H9 (cell line): ENCODE measurements around the gene OSBPL2. TPM values are rescaled to one million over a fixed set of nuclear protein-coding genes. Genes with fewer than 3 reads are reported as not detected.

ENCODE experiments used
- DNase-seq: peaks from one replicate; pipeline ENCODE4 v3.0.0-alpha.2; 2017
- H2AFZ ChIP-seq: one replicate; pipeline ENCODE4 v1.6.1; 2013; ENCODE audit warnings: mild to moderate bottlenecking, low read length, control low read depth, moderate library complexity
- H2AK5ac ChIP-seq: 2 replicates; pipeline ENCODE4 v1.6.1; 2013; ENCODE audit warnings: low read length, control low read depth, mixed read lengths; ENCODE audit not compliant: insufficient read length
- H2BK120ac ChIP-seq: one replicate; pipeline ENCODE4 v1.6.1; 2013; ENCODE audit warnings: low read depth, mild to moderate bottlenecking, low read length, control low read depth, inconsistent platforms; ENCODE audit not compliant: poor library complexity, severe bottlenecking
- H2BK12ac ChIP-seq: 2 replicates; pipeline ENCODE4 v1.6.1; 2013; ENCODE audit warnings: low read length, control low read depth, mixed read lengths, low read depth; ENCODE audit not compliant: insufficient read length
- H2BK15ac ChIP-seq: 2 replicates; pipeline ENCODE4 v1.6.1; 2013; ENCODE audit warnings: low read depth, low read length, control low read depth
- H2BK20ac ChIP-seq: one replicate; pipeline ENCODE4 v1.6.1; 2013; ENCODE audit warnings: low read depth, mild to moderate bottlenecking, low read length, control low read depth, inconsistent platforms; ENCODE audit not compliant: poor library complexity, severe bottlenecking
- H2BK5ac ChIP-seq: 2 replicates; pipeline ENCODE4 v1.6.1; 2013; ENCODE audit warnings: low read length, control low read depth, mixed read lengths; ENCODE audit not compliant: insufficient read length
- H3K14ac ChIP-seq: 2 replicates; pipeline ENCODE4 v1.6.1; 2013; ENCODE audit warnings: low read length, control low read depth; ENCODE audit not compliant: insufficient read depth
- H3K18ac ChIP-seq: 2 replicates; pipeline ENCODE4 v1.6.1; 2013; ENCODE audit warnings: low read depth, mild to moderate bottlenecking, mixed read lengths, low read length, control low read depth; ENCODE audit not compliant: insufficient read length
- H3K23ac ChIP-seq: 2 replicates; pipeline ENCODE4 v1.6.1; 2013; ENCODE audit warnings: low read length, control low read depth, mixed read lengths, low read depth; ENCODE audit not compliant: insufficient read length
- H3K23me2 ChIP-seq: 2 replicates; pipeline ENCODE4 v1.6.1; 2013; ENCODE audit warnings: low read depth, mild to moderate bottlenecking, mixed read lengths, low read length, control low read depth; ENCODE audit not compliant: insufficient read length, poor library complexity, severe bottlenecking
- H3K27ac ChIP-seq: 2 replicates; pipeline ENCODE4 v1.5.1; 2013; ENCODE audit warnings: low read length, control low read depth, mixed read lengths, low read depth; ENCODE audit not compliant: insufficient read length
- H3K27me3 ChIP-seq: 2 replicates; pipeline ENCODE4 v1.6.1; 2013; ENCODE audit warnings: low read length, control low read depth, inconsistent platforms; ENCODE audit not compliant: insufficient read depth
- H3K4ac ChIP-seq: 2 replicates; pipeline ENCODE4 v1.6.1; 2013; ENCODE audit warnings: low read depth, mild to moderate bottlenecking, control low read depth, inconsistent platforms, low read length, moderate library complexity
- H3K4me1 ChIP-seq: 2 replicates; pipeline ENCODE4 v1.6.1; 2013; ENCODE audit warnings: low read length, control low read depth, inconsistent platforms; ENCODE audit not compliant: insufficient read depth
- H3K4me2 ChIP-seq: 2 replicates; pipeline ENCODE4 v1.6.1; 2013; ENCODE audit warnings: low read length, control low read depth, mixed read lengths; ENCODE audit not compliant: insufficient read length, insufficient read depth
- H3K56ac ChIP-seq: 2 replicates; pipeline ENCODE4 v1.6.1; 2013; ENCODE audit warnings: low read depth, mild to moderate bottlenecking, mixed read lengths, low read length, control low read depth; ENCODE audit not compliant: insufficient read length
- H3K79me1 ChIP-seq: 2 replicates; pipeline ENCODE4 v1.6.1; 2013; ENCODE audit warnings: low read depth, mild to moderate bottlenecking, moderate library complexity, low read length, control low read depth, inconsistent platforms; ENCODE audit not compliant: insufficient read depth, poor library complexity, severe bottlenecking
- H3K79me2 ChIP-seq: 2 replicates; pipeline ENCODE4 v1.6.1; 2013; ENCODE audit warnings: low read length, control low read depth, inconsistent platforms; ENCODE audit not compliant: insufficient read depth
- H3K9ac ChIP-seq: 2 replicates; pipeline ENCODE4 v1.6.1; 2013; ENCODE audit warnings: low read length, control low read depth, mixed read lengths; ENCODE audit not compliant: insufficient read length; ENCODE audit errors: extremely low read depth
- H3K9me3 ChIP-seq: one replicate; pipeline ENCODE4 v1.6.1; 2013; ENCODE audit warnings: low read depth, low read length, inconsistent platforms; ENCODE audit not compliant: control insufficient read depth
- H3T11ph ChIP-seq: one replicate; pipeline ENCODE4 v1.6.1; 2013; ENCODE audit warnings: mild to moderate bottlenecking, low read length, control low read depth, inconsistent platforms
- H4K20me1 ChIP-seq: one replicate; pipeline ENCODE4 v1.6.1; 2013; ENCODE audit not compliant: control insufficient read depth, insufficient read length, insufficient read depth
- H4K5ac ChIP-seq: 2 replicates; pipeline ENCODE4 v1.6.1; 2013; ENCODE audit warnings: low read depth, mild to moderate bottlenecking, mixed read lengths, low read length, control low read depth; ENCODE audit not compliant: insufficient read length
- H4K8ac ChIP-seq: replicated peaks from 2 replicates; pipeline ENCODE4 v1.6.1; 2013; ENCODE audit warnings: low read length, control low read depth, mixed read lengths, low read depth; ENCODE audit not compliant: insufficient read length
- H4K91ac ChIP-seq: 2 replicates; pipeline ENCODE4 v1.6.1; 2013; ENCODE audit warnings: low read depth, mild to moderate bottlenecking, moderate library complexity, mixed read lengths, low read length, control low read depth; ENCODE audit not compliant: insufficient read length
- H3K27ac Mint-ChIP-seq, 3 experiments: 2 replicates in 2 of 3; 3 replicates in 1 of 3; pipeline ENCODE4 v1.8.0; 2020 to 2021; ENCODE audit warnings: mixed read lengths in 3 of 3, mild to moderate bottlenecking in 1 of 3, moderate library complexity in 1 of 3
- H3K27me3 Mint-ChIP-seq: 2 replicates; pipeline ENCODE4 v1.8.0; 2021; ENCODE audit warnings: low read depth, mild to moderate bottlenecking, moderate library complexity, mixed read lengths
- H3K36me3 Mint-ChIP-seq, 3 experiments: 2 replicates in 2 of 3; 3 replicates in 1 of 3; pipeline ENCODE4 v1.8.0; 2020 to 2021; ENCODE audit warnings: low read depth in 3 of 3, mixed read lengths in 3 of 3; ENCODE audit not compliant: insufficient read depth in 1 of 3
- H3K4me1 Mint-ChIP-seq, 2 experiments: 2 replicates each; pipeline ENCODE4 v1.8.0; 2020; ENCODE audit warnings: mixed read lengths in 2 of 2
- H3K4me3 Mint-ChIP-seq, 2 experiments: 2 replicates in 1 of 2; 3 replicates in 1 of 2; pipeline ENCODE4 v1.8.0; 2020 to 2021; ENCODE audit warnings: mild to moderate bottlenecking in 2 of 2, mixed read lengths in 2 of 2, moderate library complexity in 1 of 2
- H3K9me3 Mint-ChIP-seq, 2 experiments: 2 replicates in 1 of 2; 3 replicates in 1 of 2; pipeline ENCODE4 v1.8.0; 2020; ENCODE audit warnings: mild to moderate bottlenecking in 2 of 2, mixed read lengths in 2 of 2, moderate library complexity in 1 of 2
- WGBS: extraction: QIAGEN DNeasy Blood & Tissue Kit; methylation state at CpG from one replicate; pipeline ENCODE4 v1.1.7; 2013; ENCODE audit warnings: missing lambda C conversion rate, low lambda C conversion rate, mixed read lengths; ENCODE audit not compliant: insufficient read length; ENCODE audit errors: extremely low coverage; 5-methylcytosine and 5-hydroxymethylcytosine counted together
- total RNA-seq: library from RNA; stranded (reverse); gene quantifications from 2 replicates; pipeline ENCODE4 v1.2.1, GENCODE V29; 2021
- TF ChIP-seq, protein P1 (sequence below): fragments of 200-600 bp; sonication (generic); conservative IDR thresholded peaks from 3 replicates; pipeline ENCODE4 v1.8.0; 2021; ENCODE audit warnings: antibody characterized with exemption, mild to moderate bottlenecking

The OSBPL2 gene
- total RNA-seq, 1 experiment from 2014 or later = 47.3 TPM

GRCh38 chr20:62277253-62277652, 38.9 kb downstream of the OSBPL2 start:
- Histone ChIP-seq H3T11ph (no peak overlapping the region), H3K9ac (no peak overlapping the region), H3K27me3 (no peaks in the 10 kb centered on the region), H3K27ac (no peak overlapping the region), H3K23ac (no peak overlapping the region), H3K4me2 (no peak overlapping the region), H3K23me2 (no peaks in the 10 kb centered on the region), H4K8ac (no peak overlapping the region), H3K56ac (no peak overlapping the region), H3K14ac (no peak overlapping the region), H2BK5ac (no peak overlapping the region), H4K91ac (no peak overlapping the region), H2BK15ac (no peak overlapping the region), H2AK5ac (no peak overlapping the region), H2BK12ac (no peak overlapping the region), H2AFZ (no peak overlapping the region), H2BK120ac (no peak overlapping the region), H4K5ac (no peak overlapping the region), H4K20me1 (peaks cover 5% of the 10 kb centered on the region), H3K4ac (no peak overlapping the region), H3K18ac (no peak overlapping the region), H3K9me3 (no peaks in the 10 kb centered on the region), H3K79me1 (no peaks in the 10 kb centered on the region), H3K4me1 (no peaks in the 10 kb centered on the region), H2BK20ac (no peak overlapping the region), H3K79me2 (no peaks in the 10 kb centered on the region)
- H3K27ac Mint-ChIP-seq = no peak overlapping the region
- TF ChIP-seq, protein P1, sequence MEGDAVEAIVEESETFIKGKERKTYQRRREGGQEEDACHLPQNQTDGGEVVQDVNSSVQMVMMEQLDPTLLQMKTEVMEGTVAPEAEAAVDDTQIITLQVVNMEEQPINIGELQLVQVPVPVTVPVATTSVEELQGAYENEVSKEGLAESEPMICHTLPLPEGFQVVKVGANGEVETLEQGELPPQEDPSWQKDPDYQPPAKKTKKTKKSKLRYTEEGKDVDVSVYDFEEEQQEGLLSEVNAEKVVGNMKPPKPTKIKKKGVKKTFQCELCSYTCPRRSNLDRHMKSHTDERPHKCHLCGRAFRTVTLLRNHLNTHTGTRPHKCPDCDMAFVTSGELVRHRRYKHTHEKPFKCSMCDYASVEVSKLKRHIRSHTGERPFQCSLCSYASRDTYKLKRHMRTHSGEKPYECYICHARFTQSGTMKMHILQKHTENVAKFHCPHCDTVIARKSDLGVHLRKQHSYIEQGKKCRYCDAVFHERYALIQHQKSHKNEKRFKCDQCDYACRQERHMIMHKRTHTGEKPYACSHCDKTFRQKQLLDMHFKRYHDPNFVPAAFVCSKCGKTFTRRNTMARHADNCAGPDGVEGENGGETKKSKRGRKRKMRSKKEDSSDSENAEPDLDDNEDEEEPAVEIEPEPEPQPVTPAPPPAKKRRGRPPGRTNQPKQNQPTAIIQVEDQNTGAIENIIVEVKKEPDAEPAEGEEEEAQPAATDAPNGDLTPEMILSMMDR = no peak
- H3K4me1 Mint-ChIP-seq = no peaks in the 10 kb centered on the region
- DNase-seq = no peak
- no CpG with 5 or more reads among the region's 13 CpGs for WGBS
- no peaks in the 10 kb centered on the region for H3K9me3 Mint-ChIP-seq
- no peak overlapping the region for H3K4me3 Mint-ChIP-seq
- H3K27me3 Mint-ChIP-seq = no peaks in the 10 kb centered on the region
- peaks cover 20 to 79% (median 77%) of the 10 kb centered on the region in 3 experiments; a peak in 6 of 7 replicates for H3K36me3 Mint-ChIP-seq
